Panc1 (cell line): ENCODE data around the gene TTLL4. TPM values are rescaled to one million over a fixed set of nuclear protein-coding genes. Genes with fewer than 3 reads are reported as not detected.

ENCODE experiments used
- ATAC-seq: fragments of 200-7000 bp; cut with Tn5 transposase; 2 replicates; pipeline ENCODE4 v1.9.1; 2020; ENCODE audit warnings: mild to moderate bottlenecking, moderate library complexity
- BruUV-seq: library from RNA; stranded (reverse); fragments of 400-500 nt; replicated peaks from 2 replicates; lab custom pipeline; 2021; lab: Mats Ljungman, UMichigan
- CTCF ChIA-PET: fragments of 300-600 bp; sonication (Branson Sonifier 250); formaldehyde crosslinking; loops from one replicate; lab custom pipeline; 2022; ENCODE audit warnings: antibody characterized with exemption; lab: Charles Lee
- POLR2A ChIA-PET: fragments of 300-600 bp; sonication (Branson Sonifier 250); formaldehyde crosslinking; loops from one replicate; lab custom pipeline; 2022; ENCODE audit warnings: antibody characterized with exemption; lab: Charles Lee
- DNase-seq: peaks from one replicate; pipeline ENCODE4 v3.0.0-alpha.2; 2010; ENCODE audit warnings: low read depth, low spot score
- H3K27ac ChIP-seq: 2 replicates; pipeline ENCODE4 v1.5.1; 2011; ENCODE audit warnings: mild to moderate bottlenecking, low read length, inconsistent platforms
- H3K27me3 ChIP-seq: fragments of 200-500 bp; sonication (Bioruptor generic); 2 replicates; pipeline ENCODE4 v1.6.0; 2014; ENCODE audit warnings: low read length, inconsistent platforms; ENCODE audit not compliant: control insufficient read depth, insufficient read depth
- H3K36me3 ChIP-seq: fragments of 200-500 bp; sonication (Bioruptor generic); 2 replicates; pipeline ENCODE4 v1.5.1; 2014; ENCODE audit warnings: inconsistent platforms, mild to moderate bottlenecking, low read length, moderate library complexity; ENCODE audit not compliant: control insufficient read depth, insufficient read depth
- H3K4me1 ChIP-seq: 2 replicates; pipeline ENCODE4 v1.5.1; 2011; ENCODE audit warnings: inconsistent platforms, mild to moderate bottlenecking, low read length, moderate library complexity; ENCODE audit not compliant: control insufficient read depth, insufficient read depth
- H3K4me3 ChIP-seq, 2 experiments: 2 replicates each; pipeline ENCODE4 v1.5.1; 2011 to 2012; ENCODE audit warnings: low read depth in 2 of 2, low read length in 2 of 2, mild to moderate bottlenecking in 2 of 2, inconsistent platforms in 1 of 2, moderate library complexity in 1 of 2
- H3K9me3 ChIP-seq: fragments of 200-500 bp; sonication (Bioruptor generic); 2 replicates; pipeline ENCODE4 v1.5.1; 2014; ENCODE audit warnings: low read depth, mild to moderate bottlenecking, inconsistent platforms, low read length, moderate library complexity; ENCODE audit not compliant: control insufficient read depth, insufficient read depth
- CTCF ChIP-seq: fragments of 450-650 bp; IDR thresholded peaks from 2 replicates; pipeline ENCODE4 v1.5.1; 2017; ENCODE audit warnings: mild to moderate bottlenecking
- POLR2AphosphoS5 ChIP-seq: IDR thresholded peaks from 2 replicates; pipeline ENCODE4 v1.6.1; 2012; ENCODE audit warnings: mild to moderate bottlenecking, low read depth, low read length, moderate library complexity
- REST ChIP-seq, 2 experiments: IDR thresholded peaks; 2 replicates each; pipeline ENCODE4 v1.6.1; 2011 to 2012; ENCODE audit warnings: low read depth in 2 of 2, control low read depth in 1 of 2, low read length in 1 of 2, mild to moderate bottlenecking in 1 of 2, moderate library complexity in 1 of 2; ENCODE audit not compliant: insufficient read depth in 1 of 2
- SIN3A ChIP-seq: IDR thresholded peaks from 2 replicates; pipeline ENCODE4 v1.6.1; 2012; ENCODE audit warnings: low read depth, mild to moderate bottlenecking, low read length, moderate library complexity, borderline replicate concordance; ENCODE audit not compliant: insufficient read depth
- TCF7L2 ChIP-seq: IDR thresholded peaks from 2 replicates; pipeline ENCODE4 v1.6.1; 2011; ENCODE audit warnings: mild to moderate bottlenecking, low read depth, low read length, inconsistent platforms
- in situ Hi-C: cut with HindIII; loops from 2 replicates; pipeline ENCODE4 v1.10.0; 2016; ENCODE audit warnings: low sequenced_read_pairs, low pct_unique_long_range_greater_than_20kb
- intact Hi-C: fragments of 100-400 bp; cut with micrococcal nuclease; formaldehyde crosslinking; loops from one replicate; pipeline ENCODE4 v1.10.0; 2022; ENCODE audit not compliant: unreplicated experiment
- total RNA-seq: library from RNA; stranded (reverse); gene quantifications from one replicate; pipeline ENCODE4 v1.2.1, GENCODE V29; 2021; ENCODE audit not compliant: unreplicated experiment

The TTLL4 gene
- total RNA-seq, 1 experiment from 2014 or later = 45.6 TPM

- CTCF ChIA-PET = interaction anchor here (1.2 kb wide), 1 partner anchor 70 kb away, joined by 4 read pairs; the partner anchor contains the start of gene TTLL4
- no peaks in the 10 kb centered on the region for H3K27me3 ChIP-seq
- no peaks in the 10 kb centered on the region for H3K36me3 ChIP-seq
- ATAC-seq (no peak), DNase-seq (no peak)
- H3K9me3 ChIP-seq = peaks cover 9% of the 10 kb centered on the region; the same call in 1 of the 2 replicates
- H3K27ac ChIP-seq = no peak overlapping the region
- intact Hi-C loops (no loop called here), in situ Hi-C loops (no loop called here)
- no peak overlapping the region for H3K4me3 ChIP-seq
- H3K4me1 ChIP-seq = peaks cover 6% of the 10 kb centered on the region
- POLR2A ChIA-PET = no interaction called here
- BruUV-seq = no TSS peak
- TF ChIP-seq SIN3A (no peak), CTCF (no peak), TCF7L2 (no peak), POLR2AphosphoS5 (no peak), REST (IDR thresholded peaks at IDR 0.05; ENCODE audit: insufficient read depth in 1 of 2, low read depth in 2 of 2, low read length in 1 of 2) (no peak)
These were observed 69.4 kb downstream of the TTLL4 start for GRCh38 chr2:218780046-218780445.

- Histone ChIP-seq H3K27me3 (no peaks in the 10 kb centered on the region), H3K4me1 (peaks cover 6% of the 10 kb centered on the region), H3K4me3 (peak overlapping the region; percentile 43 to 52), H3K27ac (peak overlapping the region; percentile 55), H3K9me3 (peaks cover 8% of the 10 kb centered on the region; the same call in 1 of the 2 replicates), H3K36me3 (no peaks in the 10 kb centered on the region)
- DNase-seq (no peak), ATAC-seq (no peak)
- intact Hi-C loops (no loop called here), in situ Hi-C loops (no loop called here)
- TF ChIP-seq CTCF (no peak), SIN3A (no peak), REST (IDR thresholded peaks at IDR 0.05; ENCODE audit: insufficient read depth in 1 of 2, low read depth in 2 of 2, low read length in 1 of 2) (no peak), POLR2AphosphoS5 (no peak), TCF7L2 (no peak)
- BruUV-seq = no TSS peak
- ChIA-PET POLR2A (no interaction called here), CTCF (interaction anchor here (1.2 to 1.3 kb wide), 2 partner anchors 67 to 71 kb away, joined by 4 to 5 read pairs; partner anchors contain the start of gene TTLL4)
These were observed 70.4 kb downstream of the TTLL4 start for GRCh38 chr2:218780851-218781690.
